HEK293 (cell line): ENCODE results near the gene PDGFC.

Source experiments
- AEBP2 ChIP-seq: fragments of 450-650 bp; formaldehyde crosslinking; IDR thresholded peaks from 2 replicates; pipeline ENCODE4 v1.5.1; 2016; ENCODE audit warnings: missing biosample characterization, missing genetic modification characterization, borderline replicate concordance
- GFI1B ChIP-seq: fragments of 450-650 bp; formaldehyde crosslinking; IDR thresholded peaks from 2 replicates; pipeline ENCODE4 v1.5.1; 2016; ENCODE audit warnings: missing biosample characterization, missing genetic modification characterization
- HOXC10 ChIP-seq: sonication (generic); formaldehyde crosslinking; IDR thresholded peaks from 2 replicates; pipeline ENCODE4 v1.8.1; 2023; ENCODE audit warnings: mild to moderate bottlenecking, missing genetic modification reagents
- KLF8 ChIP-seq: fragments of 450-650 bp; formaldehyde crosslinking; IDR thresholded peaks from 2 replicates; pipeline ENCODE4 v1.5.1; 2016; ENCODE audit warnings: missing biosample characterization, missing genetic modification characterization
- OSR2 ChIP-seq: fragments of 450-650 bp; formaldehyde crosslinking; IDR thresholded peaks from 2 replicates; pipeline ENCODE4 v1.5.1; 2016; ENCODE audit warnings: missing biosample characterization, missing genetic modification characterization
- SCRT1 ChIP-seq: fragments of 450-650 bp; formaldehyde crosslinking; IDR thresholded peaks from 2 replicates; pipeline ENCODE4 v1.5.1; 2016; ENCODE audit warnings: missing biosample characterization, missing genetic modification characterization, borderline replicate concordance
- SCRT2 ChIP-seq: fragments of 450-650 bp; formaldehyde crosslinking; IDR thresholded peaks from 2 replicates; pipeline ENCODE4 v1.5.1; 2016; ENCODE audit warnings: missing biosample characterization, missing genetic modification characterization
- TCF7L2 ChIP-seq: IDR thresholded peaks from 2 replicates; pipeline ENCODE4 v1.6.1; 2011; ENCODE audit warnings: low read depth, mild to moderate bottlenecking, inconsistent platforms, low read length, moderate library complexity, borderline replicate concordance
- ZBTB10 ChIP-seq: fragments of 450-650 bp; formaldehyde crosslinking; IDR thresholded peaks from 2 replicates; pipeline ENCODE4 v1.5.1; 2016; ENCODE audit warnings: missing biosample characterization, missing genetic modification characterization
- ZBTB44 ChIP-seq: fragments of 450-650 bp; IDR thresholded peaks from 2 replicates; pipeline ENCODE4 v1.5.1; 2018; ENCODE audit warnings: missing biosample characterization, mild to moderate bottlenecking, missing genetic modification characterization
- ZNF175 ChIP-seq: fragments of 450-650 bp; formaldehyde crosslinking; IDR thresholded peaks from 2 replicates; pipeline ENCODE4 v1.5.1; 2016; ENCODE audit warnings: missing biosample characterization, missing genetic modification characterization
- ZNF2 ChIP-seq: fragments of 450-650 bp; formaldehyde crosslinking; IDR thresholded peaks from 2 replicates; pipeline ENCODE4 v1.5.1; 2016; ENCODE audit warnings: missing biosample characterization, missing genetic modification characterization
- ZNF221 ChIP-seq: fragments of 450-650 bp; formaldehyde crosslinking; IDR thresholded peaks from 2 replicates; pipeline ENCODE4 v1.5.1; 2017; ENCODE audit warnings: missing biosample characterization, missing genetic modification characterization, borderline replicate concordance
- ZNF248 ChIP-seq: fragments of 450-650 bp; formaldehyde crosslinking; IDR thresholded peaks from 2 replicates; pipeline ENCODE4 v1.5.1; 2017; ENCODE audit warnings: missing biosample characterization, missing genetic modification characterization
- ZNF266 ChIP-seq: fragments of 450-650 bp; formaldehyde crosslinking; IDR thresholded peaks from 2 replicates; pipeline ENCODE4 v1.5.1; 2016; ENCODE audit warnings: missing biosample characterization, missing genetic modification characterization, low read depth
- ZNF274 ChIP-seq, 2 experiments: fragments of 200-500 bp in 1 of 2; fragments of 450-650 bp in 1 of 2; sonication (Bioruptor generic) in 1 of 2; formaldehyde crosslinking in 1 of 2; IDR thresholded peaks; 2 replicates each; pipeline versions ENCODE4 v1.5.1 to v1.6.1; 2014 to 2016; ENCODE audit warnings: borderline replicate concordance in 1 of 2, inconsistent platforms in 1 of 2, low read length in 1 of 2, missing biosample characterization in 1 of 2, missing genetic modification characterization in 1 of 2
- ZNF335 ChIP-seq: fragments of 450-650 bp; formaldehyde crosslinking; conservative IDR thresholded peaks from 2 replicates; pipeline ENCODE4 v1.5.1; 2016; ENCODE audit warnings: missing biosample characterization, missing genetic modification characterization
- ZNF341 ChIP-seq: fragments of 450-650 bp; formaldehyde crosslinking; IDR thresholded peaks from 2 replicates; pipeline ENCODE4; 2016; ENCODE audit warnings: low read depth, missing biosample characterization, missing genetic modification characterization
- ZNF513 ChIP-seq: fragments of 450-650 bp; IDR thresholded peaks from 2 replicates; pipeline ENCODE4 v1.5.1; 2018; ENCODE audit warnings: missing biosample characterization, missing genetic modification characterization
- ZNF549 ChIP-seq: fragments of 450-650 bp; IDR thresholded peaks from 2 replicates; pipeline ENCODE4 v1.5.1; 2018; ENCODE audit warnings: missing biosample characterization, missing genetic modification characterization, mild to moderate bottlenecking, inconsistent platforms, moderate library complexity
- ZNF561 ChIP-seq: fragments of 450-650 bp; IDR thresholded peaks from 2 replicates; pipeline ENCODE4 v1.5.1; 2018; ENCODE audit warnings: missing biosample characterization, missing genetic modification characterization, borderline replicate concordance
- ZNF621 ChIP-seq: fragments of 450-650 bp; formaldehyde crosslinking; IDR thresholded peaks from 2 replicates; pipeline ENCODE4 v1.5.1; 2017; ENCODE audit warnings: missing biosample characterization, missing genetic modification characterization
- ZNF660 ChIP-seq: fragments of 450-650 bp; IDR thresholded peaks from 2 replicates; pipeline ENCODE4 v1.5.1; 2018; ENCODE audit warnings: missing biosample characterization, mild to moderate bottlenecking, missing genetic modification characterization
- ZNF830 ChIP-seq: fragments of 450-650 bp; IDR thresholded peaks from 2 replicates; pipeline ENCODE4 v1.5.0; 2018; ENCODE audit warnings: missing biosample characterization, missing genetic modification characterization, low read depth, mild to moderate bottlenecking, moderate library complexity
- TF ChIP-seq, protein P1 (sequence below): fragments of 450-650 bp; formaldehyde crosslinking; IDR thresholded peaks from 2 replicates; pipeline ENCODE4 v1.5.1; 2016; ENCODE audit warnings: missing biosample characterization, missing genetic modification characterization
- TF ChIP-seq, protein P2 (sequence below): fragments of 450-650 bp; formaldehyde crosslinking; IDR thresholded peaks from 2 replicates; pipeline ENCODE4; 2016; ENCODE audit warnings: missing biosample characterization, missing genetic modification characterization
- TF ChIP-seq, protein P3 (sequence below): fragments of 450-650 bp; formaldehyde crosslinking; IDR thresholded peaks from 2 replicates; pipeline ENCODE4 v1.5.1; 2016; ENCODE audit warnings: missing biosample characterization, missing genetic modification characterization
- TF ChIP-seq, protein P4 (sequence below): fragments of 450-650 bp; formaldehyde crosslinking; IDR thresholded peaks from 2 replicates; pipeline ENCODE4 v1.5.1; 2017; ENCODE audit warnings: missing biosample characterization, missing genetic modification characterization

PDGFC gene

GRCh38 chr4:156906325-156906724 lies 65.3 kb downstream of the PDGFC start (continued):
- no peak for TF ChIP-seq ZNF221 (tag by site-specific recombination)
- TF ChIP-seq OSR2 (tag by site-specific recombination), result peak; percentile 92
- TF ChIP-seq AEBP2 (tag by site-specific recombination), result no peak
- TF ChIP-seq, protein P1, sequence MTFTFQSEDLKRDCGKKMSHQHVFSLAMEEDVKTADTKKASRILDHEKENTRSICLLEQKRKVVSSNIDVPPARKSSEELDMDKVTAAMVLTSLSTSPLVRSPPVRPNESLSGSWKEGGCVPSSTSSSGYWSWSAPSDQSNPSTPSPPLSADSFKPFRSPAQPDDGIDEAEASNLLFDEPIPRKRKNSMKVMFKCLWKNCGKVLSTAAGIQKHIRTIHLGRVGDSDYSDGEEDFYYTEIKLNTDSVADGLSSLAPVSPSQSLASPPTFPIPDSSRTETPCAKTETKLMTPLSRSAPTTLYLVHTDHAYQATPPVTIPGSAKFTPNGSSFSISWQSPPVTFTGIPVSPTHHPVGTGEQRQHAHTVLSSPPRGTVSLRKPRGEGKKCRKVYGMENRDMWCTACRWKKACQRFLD, result no peak
- TF ChIP-seq ZNF341 (tag by site-specific recombination), result peak; percentile 15; the same call in 1 of the 2 replicates
- no peak for TF ChIP-seq ZNF621 (tag by site-specific recombination)
- no peak for TF ChIP-seq HOXC10
- TF ChIP-seq ZNF175 (tag by site-specific recombination), result no peak
- TF ChIP-seq, protein P2, sequence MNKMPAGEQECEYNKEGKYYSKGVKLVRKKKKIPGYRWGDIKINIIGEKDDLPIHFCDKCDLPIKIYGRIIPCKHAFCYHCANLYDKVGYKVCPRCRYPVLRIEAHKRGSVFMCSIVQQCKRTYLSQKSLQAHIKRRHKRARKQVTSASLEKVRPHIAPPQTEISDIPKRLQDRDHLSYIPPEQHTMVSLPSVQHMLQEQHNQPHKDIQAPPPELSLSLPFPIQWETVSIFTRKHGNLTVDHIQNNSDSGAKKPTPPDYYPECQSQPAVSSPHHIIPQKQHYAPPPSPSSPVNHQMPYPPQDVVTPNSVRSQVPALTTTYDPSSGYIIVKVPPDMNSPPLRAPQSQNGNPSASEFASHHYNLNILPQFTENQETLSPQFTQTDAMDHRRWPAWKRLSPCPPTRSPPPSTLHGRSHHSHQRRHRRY (tag by site-specific recombination), result no peak
- TF ChIP-seq, protein P3, sequence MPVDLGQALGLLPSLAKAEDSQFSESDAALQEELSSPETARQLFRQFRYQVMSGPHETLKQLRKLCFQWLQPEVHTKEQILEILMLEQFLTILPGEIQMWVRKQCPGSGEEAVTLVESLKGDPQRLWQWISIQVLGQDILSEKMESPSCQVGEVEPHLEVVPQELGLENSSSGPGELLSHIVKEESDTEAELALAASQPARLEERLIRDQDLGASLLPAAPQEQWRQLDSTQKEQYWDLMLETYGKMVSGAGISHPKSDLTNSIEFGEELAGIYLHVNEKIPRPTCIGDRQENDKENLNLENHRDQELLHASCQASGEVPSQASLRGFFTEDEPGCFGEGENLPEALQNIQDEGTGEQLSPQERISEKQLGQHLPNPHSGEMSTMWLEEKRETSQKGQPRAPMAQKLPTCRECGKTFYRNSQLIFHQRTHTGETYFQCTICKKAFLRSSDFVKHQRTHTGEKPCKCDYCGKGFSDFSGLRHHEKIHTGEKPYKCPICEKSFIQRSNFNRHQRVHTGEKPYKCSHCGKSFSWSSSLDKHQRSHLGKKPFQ (tag by site-specific recombination), result peak; percentile 56; the same call in 1 of the 2 replicates
- no peak for TF ChIP-seq ZNF513 (tag by site-specific recombination)
- TF ChIP-seq ZNF2 (tag by site-specific recombination), result no peak
- peak; percentile 47; the same call in 1 of the 2 replicates for TF ChIP-seq KLF8
- TF ChIP-seq SCRT2 (tag by site-specific recombination), result no peak
- TF ChIP-seq GFI1B (tag by site-specific recombination), result no peak
- TF ChIP-seq TCF7L2, result peak; percentile 86
- TF ChIP-seq ZBTB44 (tag by site-specific recombination), result peak; percentile 54
- TF ChIP-seq, protein P4, sequence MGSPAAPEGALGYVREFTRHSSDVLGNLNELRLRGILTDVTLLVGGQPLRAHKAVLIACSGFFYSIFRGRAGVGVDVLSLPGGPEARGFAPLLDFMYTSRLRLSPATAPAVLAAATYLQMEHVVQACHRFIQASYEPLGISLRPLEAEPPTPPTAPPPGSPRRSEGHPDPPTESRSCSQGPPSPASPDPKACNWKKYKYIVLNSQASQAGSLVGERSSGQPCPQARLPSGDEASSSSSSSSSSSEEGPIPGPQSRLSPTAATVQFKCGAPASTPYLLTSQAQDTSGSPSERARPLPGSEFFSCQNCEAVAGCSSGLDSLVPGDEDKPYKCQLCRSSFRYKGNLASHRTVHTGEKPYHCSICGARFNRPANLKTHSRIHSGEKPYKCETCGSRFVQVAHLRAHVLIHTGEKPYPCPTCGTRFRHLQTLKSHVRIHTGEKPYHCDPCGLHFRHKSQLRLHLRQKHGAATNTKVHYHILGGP (tag by site-specific recombination), result peak; percentile 100
- no peak for TF ChIP-seq ZNF660
- peak; percentile 74; the same call in 1 of the 2 replicates for TF ChIP-seq ZNF561 (tag by site-specific recombination)
- TF ChIP-seq ZNF549 (tag by site-specific recombination), result no peak
- TF ChIP-seq ZNF830 (tag by site-specific recombination), result no peak
- TF ChIP-seq SCRT1 (tag by site-specific recombination), result no peak
- no peak for TF ChIP-seq ZNF248 (tag by site-specific recombination)
- TF ChIP-seq ZNF274 (IDR thresholded peaks at IDR 0.05; ENCODE audit: low read length), result no peak
- TF ChIP-seq ZNF274 (tag by site-specific recombination; IDR thresholded peaks at IDR 0.05; ENCODE audit: borderline replicate concordance), result no peak
- TF ChIP-seq ZBTB10 (tag by site-specific recombination), result no peak
- TF ChIP-seq ZNF266 (tag by site-specific recombination), result no peak
- TF ChIP-seq ZNF335, result no peak
